GM20431 (cell line): Measurements from ENCODE around the gene ATRX.
"Not testable (repeated sequence)": the region's sequence is repeated elsewhere in the genome, so short reads cannot be mapped to it uniquely, and the experiment has no call there.

Experiments used
- in situ Hi-C: fragments of 300-500 bp; cut with MseI, MboI; formaldehyde crosslinking; loops from one replicate; pipeline ENCODE4 v1.15.0; 2020; ENCODE audit warnings: low sequenced_read_pairs; ENCODE audit not compliant: unreplicated experiment

ATRX gene

DNA sequence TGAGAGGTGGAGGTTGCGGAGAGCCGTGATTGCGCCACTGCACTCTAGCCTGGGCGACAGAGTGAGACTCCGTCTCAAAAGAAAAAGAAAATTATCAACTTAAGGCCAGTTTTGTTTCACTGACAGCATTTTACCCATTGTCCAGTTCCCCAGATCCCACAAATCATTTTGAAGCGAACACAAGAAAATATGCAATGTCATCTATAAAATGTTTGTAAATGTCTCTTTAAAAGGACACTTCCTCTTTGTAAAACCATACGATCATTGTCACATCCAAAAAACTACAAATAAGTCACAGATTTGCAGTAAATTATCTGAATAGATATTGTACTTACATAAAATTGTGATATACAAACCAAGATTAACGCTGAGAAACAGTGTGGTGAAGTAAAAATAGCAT, 147.6 kb downstream of the ATRX start:
- in situ Hi-C loops: no loop called here

DNA sequence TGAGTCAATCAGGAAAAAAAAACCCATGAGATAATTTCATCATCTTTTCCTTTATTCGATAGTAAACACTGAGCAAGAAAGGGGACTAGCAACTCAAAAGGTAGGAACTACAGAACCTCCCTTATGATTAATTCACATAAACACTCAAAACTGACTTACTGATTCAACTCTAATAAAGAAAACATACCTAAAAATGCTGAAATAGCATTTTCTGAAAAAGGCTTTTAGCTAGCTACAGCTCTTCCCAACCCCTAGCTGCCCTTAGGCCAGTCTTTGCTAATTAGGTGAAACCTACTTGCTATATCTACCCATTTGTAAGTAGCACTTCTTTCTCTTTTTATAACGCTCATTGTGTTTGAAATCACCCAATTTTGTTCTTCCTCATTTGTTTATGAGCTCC, 150.6 kb downstream of the ATRX start:
- in situ Hi-C loops: no loop called here

DNA sequence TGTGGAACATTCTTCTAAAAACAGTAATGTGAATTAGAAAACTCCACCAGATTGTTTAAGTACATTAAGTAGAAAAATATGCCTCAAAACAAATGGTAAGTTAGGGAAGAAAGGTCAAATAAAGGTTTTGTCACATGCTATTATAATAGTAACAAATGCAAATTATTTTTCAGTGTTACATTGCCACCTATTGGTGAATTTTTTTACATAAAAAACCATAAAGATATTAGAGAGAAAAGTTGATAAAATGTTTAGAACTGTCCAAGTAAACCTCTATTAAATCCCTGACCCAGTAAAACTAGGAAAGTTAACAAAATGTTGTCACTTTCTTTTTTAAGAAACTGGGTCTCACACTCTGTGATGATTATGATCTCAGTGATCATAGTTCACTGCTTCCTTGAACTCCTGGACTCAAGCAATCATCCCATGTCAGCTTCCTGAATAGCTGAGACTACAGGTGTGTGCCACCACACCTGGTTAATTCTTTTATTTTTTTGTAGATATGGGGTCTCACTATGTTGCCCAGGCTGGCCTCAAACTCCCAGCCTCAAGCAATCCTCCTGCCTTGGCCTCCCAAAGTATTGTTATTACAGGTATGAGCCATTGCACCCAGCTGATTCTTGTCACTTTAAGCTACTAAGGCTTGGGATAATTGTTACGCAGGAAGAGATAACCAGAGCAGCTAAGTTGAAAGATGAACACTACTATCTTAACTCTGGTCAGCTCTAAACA, 157.6 kb downstream of the ATRX start:
- in situ Hi-C loops: no loop called here

DNA sequence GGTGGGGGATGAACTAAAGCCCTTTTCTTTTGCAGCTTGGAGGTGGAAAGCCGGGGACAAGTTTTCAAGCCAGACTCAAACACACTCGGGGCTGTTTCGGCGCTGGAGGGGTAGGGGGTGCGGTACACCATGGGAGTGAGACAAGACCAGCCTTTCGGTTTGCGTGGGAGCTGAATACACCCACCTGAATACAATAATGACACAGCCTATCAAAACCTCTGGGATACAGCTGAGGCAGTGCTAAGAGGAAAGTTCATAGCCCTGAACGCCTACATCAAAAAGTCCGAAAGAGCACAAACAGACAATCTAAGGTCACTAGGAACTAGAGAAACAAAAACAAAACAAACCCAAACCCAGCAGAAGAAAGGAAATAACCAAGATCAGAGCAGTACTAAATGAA, 163.3 kb downstream of the ATRX start:
- in situ Hi-C loops: no loop called here

DNA sequence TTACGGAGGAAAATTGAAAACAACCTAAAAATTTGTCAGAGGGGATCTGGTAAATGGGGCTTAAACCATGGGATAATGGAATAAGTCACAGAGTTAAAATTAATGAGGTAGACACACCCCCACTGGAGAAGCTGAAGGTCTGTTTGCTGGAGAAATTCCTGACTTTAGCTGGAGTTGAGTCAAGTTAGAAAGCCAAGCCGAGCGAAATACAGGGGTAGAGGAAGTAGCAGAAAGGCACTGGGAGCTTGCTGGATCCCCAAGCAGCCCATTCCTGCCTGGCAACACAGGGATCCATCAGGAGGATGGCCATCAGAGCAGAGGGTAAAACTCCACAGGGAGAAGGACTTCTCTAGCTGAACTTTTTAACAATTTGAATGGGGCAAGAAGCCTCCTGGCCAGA, 163.8 kb downstream of the ATRX start:
- in situ Hi-C loops: no loop called here

DNA sequence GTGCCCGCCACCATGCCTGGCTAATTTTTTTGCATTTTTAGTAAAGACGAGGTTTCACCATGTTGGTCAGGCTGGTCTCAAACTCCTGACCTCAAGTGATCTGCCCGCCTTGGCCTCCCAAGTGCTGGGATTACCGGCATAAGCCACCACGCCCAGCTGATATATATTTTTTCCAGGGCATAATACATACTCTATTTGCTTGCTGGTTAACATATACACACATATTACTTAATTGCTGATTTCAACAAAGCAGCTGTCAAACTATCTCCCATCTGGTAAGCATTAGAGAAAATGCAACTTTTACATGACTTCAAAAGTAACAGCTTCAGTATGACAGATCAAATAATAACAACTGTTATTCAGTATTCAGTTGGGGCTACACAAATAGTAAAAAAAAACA, 164.6 kb downstream of the ATRX start:
- in situ Hi-C loops: not testable (repeated sequence)

DNA sequence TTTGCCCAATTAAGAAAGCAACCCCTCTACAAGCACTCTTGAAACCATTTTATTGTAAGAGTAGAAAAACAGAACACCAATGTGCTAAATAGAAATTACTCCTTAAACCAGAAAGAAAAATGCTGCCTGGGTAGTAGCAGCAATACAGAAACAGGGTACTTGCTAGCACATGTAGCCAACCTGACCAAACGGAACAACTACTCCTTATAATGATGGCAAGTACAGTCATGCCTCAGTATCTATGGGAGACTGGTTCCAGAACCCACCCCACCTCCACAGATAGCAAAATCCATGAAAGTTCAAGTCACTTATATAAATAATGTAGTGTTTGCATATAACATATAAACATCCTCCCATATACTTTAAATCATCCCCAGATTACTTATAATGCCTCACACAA, 168.8 kb downstream of the ATRX start:
- in situ Hi-C loops: no loop called here

DNA sequence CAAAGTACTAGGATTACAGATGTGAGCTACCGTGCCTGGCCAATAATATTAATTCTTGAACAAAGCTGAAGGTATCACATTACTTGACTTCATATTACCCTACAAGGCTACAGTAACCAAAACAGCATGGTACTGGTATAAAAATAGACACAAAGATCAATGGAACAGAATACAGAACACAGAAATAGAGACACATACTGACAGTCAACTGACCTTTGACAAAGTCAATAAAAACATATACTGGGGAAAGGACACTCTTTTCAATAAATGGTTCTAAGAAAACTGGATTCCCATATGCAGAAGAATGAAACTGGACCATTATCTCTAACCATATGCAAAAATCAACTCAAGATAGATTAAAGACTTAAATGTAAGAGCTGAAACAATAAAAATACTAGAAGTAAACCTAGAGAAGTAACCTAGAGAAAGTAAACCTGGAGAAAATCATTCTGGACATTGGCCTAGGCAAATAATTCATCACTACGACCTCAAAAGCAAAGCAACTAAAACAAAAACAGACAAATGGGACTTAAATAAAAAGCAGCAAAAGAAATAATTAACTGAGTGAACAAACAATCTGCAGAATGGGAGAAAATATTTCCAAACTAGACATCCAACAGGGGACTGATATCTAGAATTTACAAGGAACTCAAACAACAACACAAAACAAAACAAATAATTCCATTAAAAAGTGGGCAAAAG, 182.2 kb downstream of the ATRX start:
- in situ Hi-C loops: no loop called here

DNA sequence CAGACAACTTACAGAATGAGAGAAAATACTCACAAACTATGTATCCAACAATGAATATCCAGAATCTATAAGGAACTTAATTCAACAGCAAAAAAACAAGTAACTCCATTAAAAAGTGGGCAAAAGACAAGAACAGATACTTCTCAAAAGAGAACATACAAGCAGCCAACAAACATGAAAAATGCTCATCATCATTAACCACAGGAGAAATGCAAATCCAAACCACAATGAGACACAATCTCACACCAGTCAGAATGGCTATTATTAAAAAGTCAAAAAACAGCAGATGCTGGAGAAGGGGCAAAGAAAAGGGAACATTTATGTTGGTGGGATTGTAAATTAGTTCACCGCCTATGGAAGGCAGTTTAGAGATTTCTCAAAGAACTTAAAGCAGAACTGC, 188.5 kb downstream of the ATRX start:
- in situ Hi-C loops: no loop called here

DNA sequence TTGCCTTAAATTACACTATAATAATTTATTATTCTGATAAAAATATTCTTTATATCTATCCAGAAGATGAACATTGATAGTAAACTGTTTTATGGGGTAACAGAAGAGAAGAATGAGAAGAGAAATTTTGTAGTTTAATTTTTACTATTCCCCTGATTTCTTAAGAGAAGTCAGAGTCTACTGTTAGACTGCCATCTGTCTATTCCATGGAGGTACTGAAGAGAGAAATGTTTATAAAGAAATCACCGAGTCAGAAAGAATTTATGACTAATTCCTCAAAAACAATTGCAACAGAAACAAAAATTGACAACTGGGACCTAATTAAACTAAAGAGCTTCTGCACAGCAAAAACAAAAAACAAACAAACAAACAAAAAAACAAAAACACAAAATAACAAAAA, 188.9 kb downstream of the ATRX start:
- in situ Hi-C loops: no loop called here

DNA sequence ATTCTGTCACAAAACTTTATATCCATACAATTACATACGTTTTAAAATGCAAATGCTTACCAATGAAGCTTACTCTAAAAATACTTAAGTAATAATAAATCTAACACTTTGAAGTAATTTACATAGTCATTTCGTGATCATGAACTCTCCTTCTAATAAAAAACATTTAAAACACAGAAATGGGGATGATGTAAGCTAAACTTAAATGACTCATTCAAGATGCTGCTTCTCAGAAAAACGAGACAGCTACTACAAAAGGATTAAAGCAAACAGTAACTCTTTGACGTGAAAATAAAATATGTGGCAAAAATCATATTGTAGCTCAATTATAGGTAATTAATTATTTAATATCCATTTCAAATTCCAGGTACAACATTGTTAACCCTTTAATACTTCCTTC, 190.2 kb downstream of the ATRX start:
- in situ Hi-C loops: no loop called here

DNA sequence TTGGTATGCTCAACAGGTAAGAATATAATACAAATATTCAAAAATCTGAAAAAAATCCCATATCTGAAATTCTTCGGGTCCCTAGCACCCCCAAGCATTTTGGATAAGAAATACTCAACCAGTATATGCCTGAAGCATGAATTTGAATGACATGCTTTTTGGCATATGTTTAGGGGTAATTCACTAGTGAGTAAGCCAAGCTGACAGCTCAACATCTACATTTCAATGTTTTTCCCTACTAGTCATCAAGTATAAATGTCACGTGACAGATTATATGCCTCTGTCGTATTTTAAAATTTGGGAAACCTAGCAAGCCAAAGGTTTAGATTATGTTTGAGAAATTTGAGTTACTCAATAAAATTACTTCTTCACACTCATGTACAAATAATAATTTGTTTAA, 213.7 kb downstream of the ATRX start:
- in situ Hi-C loops: no loop called here

DNA sequence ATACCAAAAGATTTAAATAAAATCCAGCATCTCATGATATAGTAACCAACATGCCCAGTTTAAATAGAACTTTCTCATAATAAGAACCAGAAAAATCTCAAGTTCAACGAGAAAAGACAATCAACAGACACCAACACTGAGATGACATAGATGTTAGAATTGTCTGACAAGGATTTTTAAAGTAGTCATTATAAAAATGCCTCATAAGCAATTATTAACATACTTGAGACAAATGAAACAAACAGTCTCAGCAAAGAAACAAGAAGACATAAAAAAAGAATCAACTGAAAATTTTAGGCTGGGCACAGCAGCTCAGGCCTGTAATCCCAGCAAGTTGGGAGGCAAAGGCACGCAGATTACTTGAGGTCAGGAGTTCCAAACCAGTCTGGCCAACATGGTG, 220.7 kb downstream of the ATRX start:
- in situ Hi-C loops: no loop called here

DNA sequence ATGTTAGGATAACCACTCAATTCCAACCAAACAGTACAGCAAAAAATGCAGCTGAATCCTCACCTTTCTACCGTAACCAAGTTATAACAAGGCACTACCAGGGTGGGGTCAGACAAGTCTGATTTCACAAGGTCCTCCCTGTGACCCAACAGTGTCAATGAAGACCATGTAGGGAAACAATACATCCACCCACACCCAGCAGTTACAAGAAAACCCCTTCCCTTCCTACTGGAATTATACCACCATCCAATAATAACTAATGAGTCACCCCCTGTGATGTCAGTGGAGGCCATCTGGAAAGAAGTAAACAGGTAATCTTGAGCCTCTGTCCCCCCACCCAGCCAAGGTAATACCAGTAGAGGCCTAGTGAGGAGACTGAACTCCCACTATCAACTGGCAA, 221.2 kb downstream of the ATRX start:
- in situ Hi-C loops: no loop called here

DNA sequence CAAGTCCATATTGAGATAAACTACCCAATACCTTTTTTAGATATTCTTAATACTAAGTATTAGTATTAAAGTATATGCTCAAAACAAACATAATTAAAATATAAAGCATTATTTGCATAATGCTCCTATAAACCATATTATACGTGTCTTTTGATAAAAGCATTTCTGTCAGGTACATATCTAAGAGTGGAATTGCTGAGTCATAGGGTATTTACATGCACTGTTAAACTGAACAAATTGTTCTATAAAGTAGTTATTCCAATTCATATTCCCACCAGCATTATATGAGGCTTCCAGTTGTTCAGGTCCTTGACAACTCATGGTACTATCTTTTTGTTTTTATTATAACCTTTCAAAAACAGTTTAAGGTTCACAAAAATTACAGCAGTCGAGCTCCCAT, 224.6 kb downstream of the ATRX start:
- in situ Hi-C loops: no loop called here

DNA sequence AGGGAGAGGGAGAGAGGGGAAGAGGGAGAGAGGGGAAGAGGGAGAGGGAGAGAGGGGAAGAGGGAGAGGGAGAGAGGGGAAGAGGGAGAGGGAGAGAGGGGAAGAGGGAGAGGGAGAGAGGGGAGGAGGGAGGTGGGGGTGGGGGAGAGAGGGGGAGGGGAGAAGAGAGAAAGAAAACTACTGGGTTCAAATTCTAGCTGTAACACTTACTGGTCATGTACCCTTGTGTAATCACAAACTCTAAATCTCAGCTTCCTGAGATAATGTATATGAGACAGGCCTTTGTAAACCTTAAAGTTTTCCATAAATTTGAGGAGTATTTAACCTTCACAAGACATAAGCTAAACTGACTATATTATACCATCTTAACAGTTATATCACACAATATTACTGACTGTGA, 229.7 kb downstream of the ATRX start:
- in situ Hi-C loops: no loop called here

DNA sequence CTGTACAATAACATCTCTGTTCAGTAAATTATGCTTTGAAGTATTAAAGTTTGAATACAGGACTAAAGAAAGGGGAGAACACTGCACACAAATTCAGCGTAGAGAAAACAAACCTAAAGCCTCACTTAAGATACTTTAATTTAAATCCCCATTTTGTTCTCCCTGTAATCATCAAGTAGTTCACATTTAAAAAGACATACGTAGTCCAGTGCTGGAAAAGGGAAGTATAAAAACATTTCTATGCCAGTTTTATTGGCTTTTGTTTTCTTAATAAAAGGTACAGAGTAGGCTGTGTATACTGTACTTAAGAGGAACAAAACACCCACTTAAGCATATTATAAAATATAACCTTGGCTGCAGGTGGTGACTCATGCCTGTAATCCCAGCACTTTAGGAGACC, 237.3 kb downstream of the ATRX start:
- in situ Hi-C loops: no loop called here

DNA sequence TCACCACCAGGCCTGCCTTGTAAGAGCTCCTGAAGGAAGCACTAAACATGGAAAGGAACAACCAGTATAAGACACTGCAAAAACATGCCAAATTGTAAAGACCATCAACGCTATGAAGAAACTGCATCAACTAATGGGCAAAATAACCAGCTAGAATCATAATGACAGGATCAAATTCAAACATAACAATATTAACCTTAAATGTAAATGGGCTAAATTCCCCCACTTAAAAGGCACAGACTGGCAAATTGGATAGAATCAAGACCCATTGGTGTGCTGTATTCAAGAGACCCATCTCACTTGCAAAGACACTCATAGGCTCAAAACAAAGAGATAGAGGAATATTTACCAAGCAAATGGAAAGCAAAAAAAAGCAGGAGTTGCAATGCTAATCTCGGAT, 246.2 kb downstream of the ATRX start:
- in situ Hi-C loops: not testable (repeated sequence)

DNA sequence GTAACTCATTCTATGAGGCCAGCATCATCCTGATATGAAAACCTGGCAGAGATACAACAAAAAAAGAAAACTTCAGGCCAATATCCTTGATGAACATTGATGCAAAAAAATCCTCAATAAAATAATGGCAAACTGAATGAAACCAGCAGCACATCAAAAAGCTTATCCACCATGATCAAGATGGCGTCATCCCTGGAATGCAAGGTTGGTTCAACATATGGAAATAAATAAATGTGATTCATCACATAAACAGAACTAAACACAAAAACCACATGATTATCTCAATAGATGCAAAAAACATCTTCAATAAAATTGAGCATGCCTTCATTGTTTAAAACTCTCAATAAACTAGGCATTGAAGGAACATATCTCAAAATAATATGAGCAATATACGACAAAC, 254.8 kb downstream of the ATRX start:
- in situ Hi-C loops: not testable (repeated sequence)

DNA sequence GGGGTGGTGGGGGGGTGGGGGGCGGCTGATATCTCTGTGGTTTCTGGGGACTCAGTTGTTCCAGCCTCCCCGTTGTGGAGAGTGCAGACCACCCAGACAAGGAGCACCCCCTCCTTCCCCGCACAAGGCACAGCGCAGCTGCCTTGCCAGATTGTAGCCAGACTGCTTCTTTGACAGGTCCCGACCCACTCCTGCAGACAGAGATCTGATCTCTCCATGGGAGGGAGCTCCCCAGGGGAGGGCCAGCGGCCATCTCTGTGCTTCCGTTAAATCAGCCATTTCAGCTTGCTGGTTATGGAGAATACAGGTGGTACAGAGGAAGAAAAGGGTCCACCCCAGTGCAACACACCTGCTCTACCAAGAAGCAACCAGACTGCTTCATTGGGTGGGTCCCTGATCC, 258.0 kb downstream of the ATRX start:
- in situ Hi-C loops: no loop called here

DNA sequence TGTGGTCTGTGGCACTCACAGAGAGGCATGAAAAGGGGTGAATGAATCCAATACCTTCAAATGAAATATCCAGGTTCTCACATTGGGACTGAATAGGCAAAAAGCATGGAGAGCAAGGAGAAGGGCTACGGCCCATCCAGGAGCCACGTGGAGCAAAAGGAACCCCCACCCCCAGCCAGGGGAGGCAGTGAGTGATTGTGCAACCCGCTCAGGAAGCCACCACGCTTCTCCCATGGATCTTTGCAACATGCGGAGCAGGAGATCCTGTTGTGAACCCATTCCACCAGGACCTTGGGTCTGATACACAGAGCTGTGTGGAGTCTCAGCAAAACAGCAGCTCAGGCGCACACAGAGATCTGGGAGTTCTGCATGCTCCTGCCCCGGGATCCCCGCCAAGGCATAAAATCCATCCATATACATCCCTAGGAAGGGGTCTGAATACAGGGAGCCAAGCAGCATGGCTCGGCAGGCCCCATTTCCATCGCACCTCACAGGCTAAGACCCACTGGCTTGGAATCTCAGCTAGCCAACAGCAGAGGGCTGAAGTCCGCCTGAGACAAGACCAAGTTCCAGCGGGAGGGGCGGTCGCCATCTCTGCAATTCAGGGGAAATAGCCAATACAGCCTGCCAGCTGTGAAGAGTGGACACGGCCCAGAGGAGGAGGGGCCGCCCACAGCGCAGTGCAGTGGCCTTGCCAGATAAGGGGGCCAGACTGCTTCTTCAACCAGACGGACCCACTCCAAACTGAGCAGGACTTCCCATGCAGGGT, 258.6 kb downstream of the ATRX start:
- in situ Hi-C loops: no loop called here
